Measurements from ENCODE around the gene HOXA5. TPM values are rescaled to one million over a fixed set of nuclear protein-coding genes. Genes with fewer than 3 reads are reported as not detected.

The HOXA5 gene
- total RNA-seq, 1 experiment from 2014 or later = not detected

- H3K56ac ChIP-seq (ENCODE audit: insufficient read length, low read depth, low read length) = no peak overlapping the region
- H3K9me3 ChIP-seq (ENCODE audit: control insufficient read depth, low read depth, low read length) = no peaks in the 10 kb centered on the region
- Mint-ChIP-seq H3K4me3 (no peak overlapping the region), H3K27ac (no peak overlapping the region; a peak in 1 of 7 replicates), H3K9me3 (peaks cover 9 to 28% of the 10 kb centered on the region in 2 experiments), H3K4me1 (peaks cover 0 to 15% of the 10 kb centered on the region in 2 experiments; a peak in 3 of 4 replicates), H3K27me3 (ENCODE audit: low read depth) (peaks cover 99% of the 10 kb centered on the region), H3K36me3 (ENCODE audit: insufficient read depth in 1 of 3, low read depth in 3 of 3) (no peaks in the 10 kb centered on the region; a peak in 1 of 7 replicates)
- H3K79me1 ChIP-seq (ENCODE audit: insufficient read depth, low read depth, low read length, poor library complexity, severe bottlenecking) = no peaks in the 10 kb centered on the region
- no peak overlapping the region for H2BK15ac ChIP-seq (ENCODE audit: low read depth, low read length)
- no peak overlapping the region for H2AK5ac ChIP-seq (ENCODE audit: insufficient read length, low read length)
- H3K79me2 ChIP-seq (ENCODE audit: insufficient read depth, low read length) = no peaks in the 10 kb centered on the region
- no peak overlapping the region for H3K23ac ChIP-seq (ENCODE audit: insufficient read length, low read depth, low read length)
- H3K27ac ChIP-seq (ENCODE audit: insufficient read length, low read depth, low read length) = no peak overlapping the region
- H2BK12ac ChIP-seq (ENCODE audit: insufficient read length, low read depth, low read length) = no peak overlapping the region
- TF ChIP-seq CTCF (conservative IDR thresholded peaks at IDR 0.05) = no peak
- no peak overlapping the region for H3K4ac ChIP-seq (ENCODE audit: low read depth, low read length)
- H3K4me2 ChIP-seq (ENCODE audit: insufficient read depth, insufficient read length, low read length) = no peak overlapping the region
- no peak overlapping the region for H2BK20ac ChIP-seq (ENCODE audit: low read depth, low read length, poor library complexity, severe bottlenecking)
- H4K20me1 ChIP-seq (ENCODE audit: control insufficient read depth, insufficient read depth, insufficient read length) = no peaks in the 10 kb centered on the region
- no peak overlapping the region for H2AFZ ChIP-seq (ENCODE audit: low read length)
- no peak overlapping the region for H3K14ac ChIP-seq (ENCODE audit: insufficient read depth, low read length)
- H4K8ac ChIP-seq (replicated peaks; ENCODE audit: insufficient read length, low read depth, low read length) = no peak overlapping the region
- H3K27me3 ChIP-seq (ENCODE audit: insufficient read depth, low read length) = peaks cover 98% of the 10 kb centered on the region
- H3K9ac ChIP-seq (ENCODE audit: extremely low read depth, insufficient read length, low read length) = no peak overlapping the region
- H2BK5ac ChIP-seq (ENCODE audit: insufficient read length, low read length) = no peak overlapping the region
- WGBS (ENCODE audit: extremely low coverage, insufficient read length, low lambda C conversion rate) = no CpG with 5 or more reads among the region's 25 CpGs
- H3K23me2 ChIP-seq (ENCODE audit: insufficient read length, low read depth, low read length, poor library complexity, severe bottlenecking) = no peaks in the 10 kb centered on the region
- DNase-seq = no peak
- no peak overlapping the region for H3T11ph ChIP-seq (ENCODE audit: low read length)
- H4K5ac ChIP-seq (ENCODE audit: insufficient read length, low read depth, low read length) = no peak overlapping the region
- no peaks in the 10 kb centered on the region for H3K4me1 ChIP-seq (ENCODE audit: insufficient read depth, low read length)
- H4K91ac ChIP-seq (ENCODE audit: insufficient read length, low read depth, low read length) = no peak overlapping the region
- no peak overlapping the region for H2BK120ac ChIP-seq (ENCODE audit: low read depth, low read length, poor library complexity, severe bottlenecking)
- H3K18ac ChIP-seq (ENCODE audit: insufficient read length, low read depth, low read length) = no peak overlapping the region
These were observed 24.9 kb upstream of the HOXA5 start for GRCh38 chr7:27168265-27168947.

Measured in H9 (cell line).